Measurements from ENCODE around the gene TARS1. TPM values are rescaled to one million over a fixed set of nuclear protein-coding genes. Genes with fewer than 3 reads are reported as not detected.

TARS1 gene
- total and polyA plus RNA-seq, 2 of the 13 experiments (the other 11 are each of a cell fraction or from before 2014, with no cell fraction given) = 77.0 to 184 TPM

DNA sequence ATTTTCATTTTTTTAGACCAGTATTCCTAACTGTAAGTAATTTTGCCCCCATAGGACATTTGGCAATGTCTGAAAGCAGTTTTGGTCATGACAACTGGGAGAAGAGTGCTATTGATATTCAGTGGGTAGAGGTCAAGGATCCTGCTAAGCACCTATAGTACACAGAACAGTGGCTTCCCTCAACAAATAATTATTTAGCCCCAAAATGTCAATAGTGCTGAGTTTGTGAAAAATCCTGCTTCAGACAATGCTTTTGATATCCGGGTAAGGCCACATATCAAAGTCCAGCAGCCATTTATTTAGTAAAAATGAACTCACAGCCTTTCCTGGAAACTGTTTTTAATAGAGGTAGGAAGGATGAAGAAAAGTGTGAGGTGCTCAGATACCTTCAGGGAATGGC lies 8.1 kb upstream of the TARS1 start (continued):
- TF ChIP-seq, protein P1, sequence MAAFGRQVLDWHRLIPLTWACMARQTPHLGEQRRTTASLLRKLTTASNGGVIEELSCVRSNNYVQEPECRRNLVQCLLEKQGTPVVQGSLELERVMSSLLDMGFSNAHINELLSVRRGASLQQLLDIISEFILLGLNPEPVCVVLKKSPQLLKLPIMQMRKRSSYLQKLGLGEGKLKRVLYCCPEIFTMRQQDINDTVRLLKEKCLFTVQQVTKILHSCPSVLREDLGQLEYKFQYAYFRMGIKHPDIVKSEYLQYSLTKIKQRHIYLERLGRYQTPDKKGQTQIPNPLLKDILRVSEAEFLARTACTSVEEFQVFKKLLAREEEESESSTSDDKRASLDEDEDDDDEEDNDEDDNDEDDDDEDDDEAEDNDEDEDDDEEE (CRISPR knock-in tag; IDR thresholded peaks at IDR 0.05) = no peak
- TF ChIP-seq PAXIP1 (CRISPR knock-in tag; conservative IDR thresholded peaks at IDR 0.05) (peak; percentile 88), ELF4 (CRISPR knock-in tag; IDR thresholded peaks at IDR 0.05; ENCODE audit: borderline replicate concordance) (no peak), POGZ (CRISPR knock-in tag; IDR thresholded peaks at IDR 0.05) (peak; percentile 54), BCL6 (CRISPR knock-in tag; IDR thresholded peaks at IDR 0.05) (peak; percentile 78), NR2F1 (CRISPR knock-in tag; IDR thresholded peaks at IDR 0.05) (no peak), PPARG (CRISPR knock-in tag; conservative IDR thresholded peaks at IDR 0.05) (peak; percentile 82), TCF12 (IDR thresholded peaks at IDR 0.05) (no peak), TCF12 (CRISPR knock-in tag; IDR thresholded peaks at IDR 0.05) (no peak), ELF1 (CRISPR knock-in tag; IDR thresholded peaks at IDR 0.05) (no peak), CBFB (CRISPR knock-in tag; IDR thresholded peaks at IDR 0.05) (no peak), EEA1 (CRISPR knock-in tag; IDR thresholded peaks at IDR 0.05; ENCODE audit: borderline replicate concordance) (no peak), SNRNP70 (IDR thresholded peaks at IDR 0.05; ENCODE audit: low read depth, low read length) (no peak), HOXA7 (CRISPR knock-in tag; IDR thresholded peaks at IDR 0.05) (no peak), ZNF629 (CRISPR knock-in tag; conservative IDR thresholded peaks at IDR 0.05) (peak; percentile 34; the same call in 1 of the 2 replicates), DR1 (CRISPR knock-in tag; IDR thresholded peaks at IDR 0.05) (no peak), NCOA1 (CRISPR knock-in tag; IDR thresholded peaks at IDR 0.05) (no peak), MXD4 (CRISPR knock-in tag; IDR thresholded peaks at IDR 0.05) (0 out of 2 replicates have a peak, but pooled peaks have one; percentile 17), ZNF281 (CRISPR knock-in tag; IDR thresholded peaks at IDR 0.05; ENCODE audit: borderline replicate concordance) (no peak)
- TF ChIP-seq, protein P2, sequence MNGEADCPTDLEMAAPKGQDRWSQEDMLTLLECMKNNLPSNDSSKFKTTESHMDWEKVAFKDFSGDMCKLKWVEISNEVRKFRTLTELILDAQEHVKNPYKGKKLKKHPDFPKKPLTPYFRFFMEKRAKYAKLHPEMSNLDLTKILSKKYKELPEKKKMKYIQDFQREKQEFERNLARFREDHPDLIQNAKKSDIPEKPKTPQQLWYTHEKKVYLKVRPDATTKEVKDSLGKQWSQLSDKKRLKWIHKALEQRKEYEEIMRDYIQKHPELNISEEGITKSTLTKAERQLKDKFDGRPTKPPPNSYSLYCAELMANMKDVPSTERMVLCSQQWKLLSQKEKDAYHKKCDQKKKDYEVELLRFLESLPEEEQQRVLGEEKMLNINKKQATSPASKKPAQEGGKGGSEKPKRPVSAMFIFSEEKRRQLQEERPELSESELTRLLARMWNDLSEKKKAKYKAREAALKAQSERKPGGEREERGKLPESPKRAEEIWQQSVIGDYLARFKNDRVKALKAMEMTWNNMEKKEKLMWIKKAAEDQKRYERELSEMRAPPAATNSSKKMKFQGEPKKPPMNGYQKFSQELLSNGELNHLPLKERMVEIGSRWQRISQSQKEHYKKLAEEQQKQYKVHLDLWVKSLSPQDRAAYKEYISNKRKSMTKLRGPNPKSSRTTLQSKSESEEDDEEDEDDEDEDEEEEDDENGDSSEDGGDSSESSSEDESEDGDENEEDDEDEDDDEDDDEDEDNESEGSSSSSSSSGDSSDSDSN (CRISPR knock-in tag; IDR thresholded peaks at IDR 0.05) = no peak
- TF ChIP-seq, protein P3, sequence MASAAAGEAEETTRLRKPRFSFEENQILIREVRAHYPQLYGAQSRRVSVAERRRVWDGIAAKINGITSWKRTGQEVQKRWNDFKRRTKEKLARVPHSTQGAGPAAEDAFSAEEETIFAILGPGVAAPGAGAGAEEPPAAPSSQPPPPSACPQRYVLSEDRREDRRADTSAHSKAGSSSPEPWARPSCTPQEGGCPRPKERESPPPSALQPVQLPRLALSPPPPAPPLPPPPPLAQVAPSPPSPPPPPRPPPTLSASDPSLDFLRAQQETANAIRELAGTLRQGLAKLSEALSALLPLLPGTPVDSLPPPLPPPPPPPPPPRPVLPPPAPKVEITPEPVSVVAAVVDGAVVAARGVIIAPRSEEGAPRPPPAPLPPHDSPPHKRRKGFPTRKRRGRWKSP (CRISPR knock-in tag; IDR thresholded peaks at IDR 0.05) = no peak
